OCI-LY1 (cell line): ENCODE measurements around the gene FLNC.

Experiments
- CTCF ChIP-seq: fragments of 200-600 bp; sonication (generic), shearing (Covaris generic); IDR thresholded peaks from 2 replicates; pipeline ENCODE4 v1.5.1; 2017; ENCODE audit warnings: mild to moderate bottlenecking, antibody characterized with exemption, low read length, moderate library complexity, mixed read lengths
- EZH2 ChIP-seq: fragments of 200-600 bp; sonication (generic), shearing (Covaris generic); IDR thresholded peaks from 2 replicates; pipeline ENCODE4 v1.8.0; 2017; ENCODE audit warnings: borderline replicate concordance, mixed run types, mild to moderate bottlenecking, antibody characterized with exemption, low read length, moderate library complexity, mixed read lengths

DNA sequence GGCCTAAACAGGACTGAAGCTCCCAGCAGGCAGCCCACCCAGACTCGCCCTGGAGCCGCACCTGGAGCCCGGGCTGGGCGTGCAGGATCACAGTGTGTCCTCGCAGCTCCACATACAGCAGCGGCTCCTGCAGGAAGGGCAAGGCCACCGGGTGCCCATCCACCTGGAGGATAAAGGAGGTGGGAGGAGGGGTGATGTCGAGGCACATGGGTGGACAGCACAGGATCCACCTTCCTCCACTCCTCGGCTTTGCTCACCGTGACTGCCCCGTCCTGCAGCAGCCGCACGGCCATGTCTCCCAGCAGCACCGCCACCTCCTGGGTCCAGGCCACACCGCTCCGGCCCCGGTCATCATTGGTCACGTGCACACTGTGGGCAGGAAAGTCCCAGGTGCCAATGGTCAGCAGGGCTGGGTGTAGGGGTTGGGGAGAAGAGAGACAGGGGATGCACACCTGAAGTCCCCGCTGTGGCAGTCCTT lies 49.3 kb downstream of the FLNC start:
- no peak for TF ChIP-seq CTCF
- no peak for TF ChIP-seq EZH2
